Measurements from ENCODE around the gene MYO5B. TPM values are rescaled to one million over a fixed set of nuclear protein-coding genes. Genes with fewer than 3 reads are reported as not detected.

Gene MYO5B
- total RNA-seq, 4 donors from 2014 or later: 0.05 to 0.60 (median 0.35) TPM

DNA sequence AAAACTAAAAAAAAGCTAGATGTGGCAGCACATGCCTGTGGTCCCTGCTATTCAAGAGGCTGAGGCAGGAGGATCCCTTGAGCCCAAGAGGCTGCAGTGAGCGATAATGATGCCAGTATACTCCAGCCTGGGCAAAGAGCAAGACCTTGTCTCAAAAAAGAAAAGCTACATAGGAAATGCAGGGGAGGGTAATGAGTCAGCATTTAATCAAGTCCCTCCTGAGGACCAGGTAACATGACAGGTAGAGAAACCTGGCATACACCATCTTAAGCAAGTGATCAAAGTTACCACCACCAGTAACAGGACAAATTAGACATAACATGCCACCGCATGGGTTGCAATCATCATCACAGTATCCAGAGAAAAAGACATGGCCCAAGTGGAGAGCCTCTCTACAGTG, 25.8 kb downstream of the MYO5B start:
- H3K27me3 ChIP-seq: peaks cover 0 to 2% (median 0%) of the 10 kb centered on the region in 3 donors
- H3K27ac ChIP-seq: no peak overlapping the region
- DNase-seq (no peak), ATAC-seq (no peak)
- intact Hi-C loops (cut with DNase I; ENCODE audit: low total_unique reads): no loop called here
- no peak overlapping the region for H3K4me3 ChIP-seq
- H3K36me3 ChIP-seq: no peaks in the 10 kb centered on the region
- TF ChIP-seq POLR2A (IDR thresholded peaks at IDR 0.05): no peak
- TF ChIP-seq, protein P1, sequence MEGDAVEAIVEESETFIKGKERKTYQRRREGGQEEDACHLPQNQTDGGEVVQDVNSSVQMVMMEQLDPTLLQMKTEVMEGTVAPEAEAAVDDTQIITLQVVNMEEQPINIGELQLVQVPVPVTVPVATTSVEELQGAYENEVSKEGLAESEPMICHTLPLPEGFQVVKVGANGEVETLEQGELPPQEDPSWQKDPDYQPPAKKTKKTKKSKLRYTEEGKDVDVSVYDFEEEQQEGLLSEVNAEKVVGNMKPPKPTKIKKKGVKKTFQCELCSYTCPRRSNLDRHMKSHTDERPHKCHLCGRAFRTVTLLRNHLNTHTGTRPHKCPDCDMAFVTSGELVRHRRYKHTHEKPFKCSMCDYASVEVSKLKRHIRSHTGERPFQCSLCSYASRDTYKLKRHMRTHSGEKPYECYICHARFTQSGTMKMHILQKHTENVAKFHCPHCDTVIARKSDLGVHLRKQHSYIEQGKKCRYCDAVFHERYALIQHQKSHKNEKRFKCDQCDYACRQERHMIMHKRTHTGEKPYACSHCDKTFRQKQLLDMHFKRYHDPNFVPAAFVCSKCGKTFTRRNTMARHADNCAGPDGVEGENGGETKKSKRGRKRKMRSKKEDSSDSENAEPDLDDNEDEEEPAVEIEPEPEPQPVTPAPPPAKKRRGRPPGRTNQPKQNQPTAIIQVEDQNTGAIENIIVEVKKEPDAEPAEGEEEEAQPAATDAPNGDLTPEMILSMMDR (IDR thresholded peaks at IDR 0.05 in 4 of 5, conservative IDR thresholded peaks at IDR 0.05 in 1 of 5): no peak
- in situ Hi-C loops (cut with MboI; ENCODE audit: low sequenced_read_pairs in 4 of 4): no loop called here
- no peaks in the 10 kb centered on the region for H3K9me3 ChIP-seq
- H3K4me1 ChIP-seq: no peaks in the 10 kb centered on the region

DNA sequence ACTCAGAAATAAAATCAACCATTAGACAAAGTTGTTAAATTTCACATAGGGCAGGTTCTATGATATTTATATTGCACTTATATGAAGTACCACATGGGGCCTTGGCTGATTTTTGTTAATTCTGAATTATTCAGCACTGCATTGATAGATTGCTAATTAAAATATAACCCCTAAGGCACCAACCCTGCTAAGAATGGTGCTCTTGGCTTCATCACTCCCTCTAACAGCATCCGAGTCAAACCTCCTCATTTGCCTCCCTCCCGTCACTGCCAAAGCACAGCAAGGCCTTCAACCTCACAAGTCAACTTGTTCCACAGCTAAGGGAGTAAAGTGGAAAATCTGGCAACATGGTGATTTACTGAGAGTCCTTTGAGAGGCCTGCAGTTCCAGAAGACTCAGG, 27.0 kb downstream of the MYO5B start:
- Histone ChIP-seq H3K4me1 (no peaks in the 10 kb centered on the region), H3K27ac (no peak overlapping the region), H3K27me3 (peaks cover 0 to 5% (median 0%) of the 10 kb centered on the region in 3 donors), H3K4me3 (no peak overlapping the region), H3K9me3 (no peaks in the 10 kb centered on the region), H3K36me3 (no peaks in the 10 kb centered on the region)
- intact Hi-C loops (cut with DNase I; ENCODE audit: low total_unique reads): no loop called here
- no peak for ATAC-seq
- in situ Hi-C loops (cut with MboI; ENCODE audit: low sequenced_read_pairs in 4 of 4): no loop called here
- TF ChIP-seq, protein P1 (IDR thresholded peaks at IDR 0.05 in 4 of 5, conservative IDR thresholded peaks at IDR 0.05 in 1 of 5): no peak
- TF ChIP-seq POLR2A (IDR thresholded peaks at IDR 0.05): no peak
- DNase-seq: no peak

DNA sequence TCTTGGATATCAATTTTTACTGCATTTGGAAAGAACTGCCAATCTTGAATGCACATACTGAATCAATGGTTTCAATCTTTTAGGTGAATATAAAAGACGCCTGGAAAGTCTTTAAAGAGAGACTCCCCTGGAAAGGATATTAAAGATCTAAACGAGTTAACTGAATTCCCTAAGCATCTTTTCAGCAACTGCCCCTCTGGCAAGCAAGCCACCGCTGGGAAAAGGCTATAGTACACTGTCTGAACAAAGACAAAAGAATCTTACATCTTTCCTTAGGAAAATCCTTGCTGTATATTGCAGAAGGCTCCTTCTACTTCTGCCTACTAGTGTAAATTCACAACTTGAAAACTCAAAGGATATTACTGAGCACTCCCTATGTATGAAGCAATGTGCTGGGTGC, 28.0 kb downstream of the MYO5B start:
- no peak overlapping the region for H3K4me3 ChIP-seq
- in situ Hi-C loops (cut with MboI; ENCODE audit: low sequenced_read_pairs in 4 of 4): no loop called here

DNA sequence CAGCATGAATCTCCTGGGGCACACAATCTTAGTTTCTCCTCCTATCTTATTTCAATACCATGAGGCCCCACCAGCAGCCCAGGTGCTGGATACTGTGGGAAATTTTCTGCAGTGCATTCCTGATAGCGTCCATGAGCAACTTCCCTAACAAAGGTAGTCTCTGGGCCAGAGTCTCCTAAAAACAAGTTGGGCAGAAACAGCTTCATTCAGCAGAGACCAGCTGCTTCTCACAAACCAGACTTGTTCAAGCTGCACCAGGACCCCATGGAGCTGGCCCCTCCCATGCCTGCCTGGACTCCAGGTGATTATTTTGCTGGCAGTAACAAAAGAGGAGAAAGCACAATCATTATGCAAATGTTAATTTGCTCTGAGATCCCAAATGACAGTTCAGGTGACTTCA, 31.4 kb downstream of the MYO5B start:
- peaks cover 6 to 9% (median 6%) of the 10 kb centered on the region in 3 donors for H3K27me3 ChIP-seq
- no peaks in the 10 kb centered on the region for H3K9me3 ChIP-seq
- no peak for TF ChIP-seq POLR2A (IDR thresholded peaks at IDR 0.05)
- TF ChIP-seq, protein P1 (IDR thresholded peaks at IDR 0.05 in 4 of 5, conservative IDR thresholded peaks at IDR 0.05 in 1 of 5): no peak
- DNase-seq (no peak), ATAC-seq (no peak)
- in situ Hi-C loops (cut with MboI; ENCODE audit: low sequenced_read_pairs in 4 of 4) (no loop called here), intact Hi-C loops (cut with DNase I; ENCODE audit: low total_unique reads) (no loop called here)
- H3K27ac ChIP-seq: no peak overlapping the region
- H3K4me1 ChIP-seq: no peaks in the 10 kb centered on the region
- no peaks in the 10 kb centered on the region for H3K36me3 ChIP-seq
- H3K4me3 ChIP-seq: no peak overlapping the region

More for the DNA sequence above, 28.0 kb downstream of the MYO5B start:
- Histone ChIP-seq H3K27me3 (peaks cover 5 to 6% (median 6%) of the 10 kb centered on the region in 3 donors), H3K27ac (no peak overlapping the region), H3K9me3 (no peaks in the 10 kb centered on the region), H3K4me1 (no peaks in the 10 kb centered on the region), H3K36me3 (no peaks in the 10 kb centered on the region)
- no peak for ATAC-seq
- TF ChIP-seq, protein P1 (IDR thresholded peaks at IDR 0.05 in 4 of 5, conservative IDR thresholded peaks at IDR 0.05 in 1 of 5): no peak
- TF ChIP-seq POLR2A (IDR thresholded peaks at IDR 0.05): no peak
- intact Hi-C loops (cut with DNase I; ENCODE audit: low total_unique reads): no loop called here
- no peak for DNase-seq
